ENCODE measurements around the gene LUZP2.

Gene LUZP2

DNA sequence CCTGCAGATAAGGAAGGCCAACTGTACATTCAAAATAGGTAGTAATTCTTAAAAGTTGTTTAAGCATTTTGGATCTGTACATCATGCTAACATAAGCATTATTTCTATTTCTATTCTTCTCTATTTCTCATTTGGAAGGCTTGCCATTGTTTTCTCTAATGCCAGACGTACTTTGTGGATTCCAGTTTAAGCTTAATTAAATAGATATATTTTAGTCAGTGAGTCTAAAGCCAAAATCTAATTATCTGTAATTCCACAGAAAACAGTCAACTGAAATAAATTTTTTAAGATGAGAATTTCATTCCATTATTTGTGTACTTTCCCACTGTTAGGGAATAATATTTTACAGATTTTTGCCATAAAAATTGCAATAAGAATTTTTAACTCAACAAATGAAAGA, 123.0 kb downstream of the LUZP2 start:
- TF ChIP-seq EZH2 (optimal IDR thresholded peaks at IDR 0.05; ENCODE audit: low read depth, low read length) = no peak
- TF ChIP-seq EZH2phosphoT487 (IDR thresholded peaks at IDR 0.05; ENCODE audit: low read length) = no peak
- TF ChIP-seq CTCF (IDR thresholded peaks at IDR 0.05; ENCODE audit: low read length) = no peak

DNA sequence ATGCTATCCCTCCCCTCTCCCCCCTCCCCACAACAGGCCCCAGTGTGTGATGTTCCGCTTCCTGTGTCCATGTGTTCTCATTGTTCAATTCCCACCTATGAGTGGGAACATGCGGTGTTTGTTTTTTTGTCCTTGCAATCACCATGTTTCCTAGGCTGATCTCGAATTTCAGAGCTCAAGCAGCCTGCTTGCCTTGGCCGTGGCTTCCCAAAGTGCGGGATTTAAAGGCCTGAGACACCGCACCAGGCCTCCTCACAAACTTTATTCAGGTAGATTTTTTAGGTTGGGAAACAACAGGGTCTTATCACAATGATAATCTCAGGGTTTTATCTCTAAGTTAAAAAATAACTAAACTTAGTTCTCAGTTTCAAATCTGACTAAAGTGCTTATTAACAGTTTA, 125.4 kb downstream of the LUZP2 start:
- Histone ChIP-seq H3K27ac (ENCODE audit: low read length) (no peak overlapping the region), H3K9ac (ENCODE audit: low read length) (no peak overlapping the region), H3K9me2 (replicated peaks; ENCODE audit: insufficient read depth, low read length) (no peaks in the 10 kb centered on the region), H3K4me3 (ENCODE audit: low read length) (no peak overlapping the region), H3F3A (ENCODE audit: insufficient read depth, low read length) (no peaks in the 10 kb centered on the region), H3K4me1 (ENCODE audit: low read length) (no peaks in the 10 kb centered on the region), H4K20me1 (ENCODE audit: insufficient read depth, low read length) (no peaks in the 10 kb centered on the region), H2AFZ (ENCODE audit: low read length) (no peak overlapping the region), H3K36me3 (replicated peaks; ENCODE audit: insufficient read depth, low read length) (no peaks in the 10 kb centered on the region), H3K79me2 (ENCODE audit: low read length) (no peaks in the 10 kb centered on the region), H3K27me3 (replicated peaks; ENCODE audit: insufficient read depth, low read length) (no peaks in the 10 kb centered on the region), H3K4me2 (ENCODE audit: low read depth, low read length) (no peak overlapping the region), H3K9me3 (replicated peaks; ENCODE audit: insufficient read depth, low read length) (no peaks in the 10 kb centered on the region)
- DNase-seq = no peak
- no peak for TF ChIP-seq CTCF (IDR thresholded peaks at IDR 0.05; ENCODE audit: low read length)
- no peak for TF ChIP-seq EZH2phosphoT487 (IDR thresholded peaks at IDR 0.05; ENCODE audit: low read length)
- no peak for TF ChIP-seq EZH2 (optimal IDR thresholded peaks at IDR 0.05; ENCODE audit: low read depth, low read length)

More for the DNA sequence above, 123.0 kb downstream of the LUZP2 start:
- no peaks in the 10 kb centered on the region for H4K20me1 ChIP-seq (ENCODE audit: insufficient read depth, low read length)
- no peaks in the 10 kb centered on the region for H3K9me2 ChIP-seq (replicated peaks; ENCODE audit: insufficient read depth, low read length)
- H3K4me1 ChIP-seq (ENCODE audit: low read length) = no peaks in the 10 kb centered on the region
- no peaks in the 10 kb centered on the region for H3K36me3 ChIP-seq (replicated peaks; ENCODE audit: insufficient read depth, low read length)
- DNase-seq = no peak
- H2AFZ ChIP-seq (ENCODE audit: low read length) = no peak overlapping the region
- H3K9me3 ChIP-seq (replicated peaks; ENCODE audit: insufficient read depth, low read length) = no peaks in the 10 kb centered on the region
- no peak overlapping the region for H3K4me3 ChIP-seq (ENCODE audit: low read length)
- H3K27ac ChIP-seq (ENCODE audit: low read length) = no peak overlapping the region
- H3K4me2 ChIP-seq (ENCODE audit: low read depth, low read length) = no peak overlapping the region
- H3K27me3 ChIP-seq (replicated peaks; ENCODE audit: insufficient read depth, low read length) = no peaks in the 10 kb centered on the region
- no peaks in the 10 kb centered on the region for H3F3A ChIP-seq (ENCODE audit: insufficient read depth, low read length)
- H3K9ac ChIP-seq (ENCODE audit: low read length) = no peak overlapping the region
- no peaks in the 10 kb centered on the region for H3K79me2 ChIP-seq (ENCODE audit: low read length)

DNA sequence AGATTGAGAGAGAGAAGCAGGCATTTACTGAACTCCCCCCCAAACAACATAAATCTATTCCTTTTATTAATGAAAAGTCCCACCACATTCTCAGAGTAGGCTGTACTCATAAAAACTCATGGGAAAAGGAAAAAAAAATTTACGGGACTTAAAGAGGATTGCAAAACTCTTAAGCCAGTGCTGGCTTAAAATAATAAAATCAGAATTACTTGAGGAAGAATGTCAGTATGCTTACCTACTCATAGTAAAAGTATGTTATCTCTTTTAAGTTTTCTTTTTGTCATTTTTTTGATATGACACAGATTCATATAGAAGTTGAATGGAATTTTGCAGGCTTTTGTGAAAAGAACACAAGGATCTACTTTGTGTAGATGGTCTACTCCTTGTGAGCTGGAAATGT, 126.3 kb downstream of the LUZP2 start:
- Histone ChIP-seq H3K4me1 (ENCODE audit: low read length) (no peaks in the 10 kb centered on the region), H3K27ac (ENCODE audit: low read length) (no peak overlapping the region), H3K27me3 (replicated peaks; ENCODE audit: insufficient read depth, low read length) (no peaks in the 10 kb centered on the region), H4K20me1 (ENCODE audit: insufficient read depth, low read length) (no peaks in the 10 kb centered on the region), H3K9me3 (replicated peaks; ENCODE audit: insufficient read depth, low read length) (no peaks in the 10 kb centered on the region), H3K4me2 (ENCODE audit: low read depth, low read length) (no peak overlapping the region), H3K4me3 (ENCODE audit: low read length) (no peak overlapping the region), H3K79me2 (ENCODE audit: low read length) (no peaks in the 10 kb centered on the region), H3K9me2 (replicated peaks; ENCODE audit: insufficient read depth, low read length) (no peaks in the 10 kb centered on the region), H3K9ac (ENCODE audit: low read length) (no peak overlapping the region), H2AFZ (ENCODE audit: low read length) (no peak overlapping the region), H3K36me3 (replicated peaks; ENCODE audit: insufficient read depth, low read length) (no peaks in the 10 kb centered on the region), H3F3A (ENCODE audit: insufficient read depth, low read length) (no peaks in the 10 kb centered on the region)
- no peak for DNase-seq
- no peak for TF ChIP-seq CTCF (IDR thresholded peaks at IDR 0.05; ENCODE audit: low read length)
- no peak for TF ChIP-seq EZH2 (optimal IDR thresholded peaks at IDR 0.05; ENCODE audit: low read depth, low read length)
- no peak for TF ChIP-seq EZH2phosphoT487 (IDR thresholded peaks at IDR 0.05; ENCODE audit: low read length)
